GM18505 (cell line): ENCODE measurements around the gene NUP214.
"Not testable (repeated sequence)": the region's sequence is repeated elsewhere in the genome, so short reads cannot be mapped to it uniquely, and the experiment has no call there.

Source experiments
- ATAC-seq: cut with Tn5 transposase; IDR thresholded peaks from one replicate; pipeline ENCODE4 v1.9.1; 2021; ENCODE audit not compliant: unreplicated experiment
- POLR2A ChIP-seq: IDR thresholded peaks from 4 replicates; pipeline ENCODE4 v1.6.1; 2011; ENCODE audit warnings: borderline replicate concordance; ENCODE audit not compliant: insufficient read depth, insufficient read length; ENCODE audit errors: extremely low read depth

Gene NUP214

GRCh38 chr9:131173995-131174394 is 48.6 kb downstream of the NUP214 start:
- no peak for TF ChIP-seq POLR2A
- no peak for ATAC-seq

DNA sequence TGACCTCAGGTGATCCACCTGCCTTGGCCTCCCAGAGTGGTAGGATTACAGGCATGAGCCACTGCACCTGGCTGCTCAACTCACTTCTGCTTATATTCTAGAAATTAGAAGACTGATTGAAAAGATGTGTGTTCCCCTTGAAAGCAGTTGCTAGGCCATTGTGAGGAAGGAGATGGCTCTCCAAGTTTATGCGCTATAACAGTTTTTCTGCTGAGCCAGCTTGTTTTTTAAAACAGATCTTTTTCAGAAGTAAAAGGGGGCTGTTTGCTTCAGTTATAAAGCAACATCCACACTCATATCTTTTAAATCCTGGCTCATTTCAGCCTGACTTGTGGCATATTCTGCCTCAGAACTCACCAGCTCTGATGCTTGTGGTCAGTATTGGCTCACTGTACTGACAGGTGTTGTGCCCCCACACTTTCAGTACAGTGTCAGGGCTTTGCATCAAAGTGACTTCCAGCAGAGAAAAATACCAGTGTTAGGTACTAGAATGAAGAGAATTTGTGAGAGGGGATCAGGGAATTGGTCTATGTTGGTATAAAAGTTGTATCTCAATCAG is 49.4 kb downstream of the NUP214 start:
- no peak for TF ChIP-seq POLR2A
- no peak for ATAC-seq

DNA sequence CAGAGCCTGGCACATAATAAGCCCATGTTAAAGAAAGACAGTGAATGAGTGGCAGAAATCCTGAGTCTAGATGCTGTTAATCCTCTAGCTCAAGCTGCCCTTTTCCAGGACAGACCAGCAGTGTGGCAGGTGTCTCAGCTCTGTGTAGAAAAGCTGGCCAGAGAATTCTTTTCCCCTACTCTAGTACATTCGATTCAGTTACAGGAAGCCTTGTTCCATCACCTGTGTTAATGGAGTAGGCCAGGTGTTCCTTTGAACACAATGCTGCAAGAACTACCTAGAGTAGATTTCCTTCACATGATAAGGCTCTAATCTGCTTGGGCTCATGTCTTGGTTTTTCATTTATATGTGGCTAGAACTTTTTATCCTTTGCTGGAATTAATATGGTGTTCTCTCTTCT is 52.5 kb downstream of the NUP214 start:
- no peak for TF ChIP-seq POLR2A

DNA sequence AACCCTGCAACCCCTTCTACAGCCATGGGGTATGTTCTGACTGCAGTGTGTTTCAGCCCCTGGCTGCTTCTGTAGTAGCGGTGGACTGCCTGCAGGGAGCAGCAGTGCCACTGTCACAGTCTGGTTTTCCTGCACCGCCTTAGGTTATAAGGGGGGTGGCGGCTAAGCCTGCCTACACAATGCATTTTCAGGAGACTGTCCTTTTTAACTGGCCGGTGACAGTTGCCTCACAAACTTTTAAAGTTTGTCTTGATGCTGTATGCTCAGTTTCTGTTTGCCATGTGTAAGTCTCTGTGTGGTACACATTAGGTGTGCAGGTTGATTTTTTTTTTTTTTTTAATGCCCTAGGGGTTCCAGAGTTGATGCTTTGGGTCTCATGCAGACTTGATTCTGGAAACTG is 53.0 kb downstream of the NUP214 start:
- TF ChIP-seq POLR2A, result no peak
- peak; percentile 62 for ATAC-seq

More for the DNA sequence above, 52.5 kb downstream of the NUP214 start:
- ATAC-seq, result no peak

GRCh38 chr9:131178926-131179325 is 53.5 kb downstream of the NUP214 start:
- TF ChIP-seq POLR2A, result no peak
- no peak for ATAC-seq

DNA sequence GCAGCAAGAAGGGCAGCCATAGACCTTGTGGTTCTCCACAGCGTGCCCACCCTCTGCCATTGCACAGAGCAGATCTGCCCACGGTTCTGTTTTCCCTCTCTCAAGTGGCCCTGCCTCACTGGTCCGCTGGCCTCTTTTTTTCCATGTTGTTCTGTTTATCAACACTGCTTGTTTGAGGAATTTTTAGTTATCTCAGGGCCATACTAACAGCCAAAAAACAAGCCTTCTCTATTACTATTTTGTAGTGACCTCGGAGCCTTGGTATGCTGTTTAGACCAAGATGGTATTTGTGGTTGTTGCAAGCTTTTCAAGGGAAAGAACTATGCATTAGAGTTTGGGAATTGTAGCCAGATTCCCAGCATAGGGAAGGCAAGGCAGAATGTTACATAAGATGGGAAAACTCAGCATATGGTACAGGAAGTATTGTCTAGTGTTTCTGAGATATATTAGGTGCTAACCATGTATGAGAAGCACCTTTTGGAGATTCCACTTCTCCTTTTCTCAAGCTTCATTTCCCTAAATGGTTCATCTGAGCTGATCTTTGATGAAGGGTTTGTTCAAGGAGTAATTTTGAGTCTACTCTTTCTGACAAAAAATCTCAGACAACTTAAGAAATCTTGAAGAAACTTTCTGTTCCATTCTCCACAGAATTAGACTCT is 54.3 kb downstream of the NUP214 start:
- ATAC-seq, result no peak
- TF ChIP-seq POLR2A, result no peak

- ATAC-seq, result no peak
- TF ChIP-seq POLR2A, result no peak
Observed at GRCh38 chr9:131180454-131180853, 55.1 kb downstream of the NUP214 start.

GRCh38 chr9:131181091-131181681 is 55.8 kb downstream of the NUP214 start:
- no peak for TF ChIP-seq POLR2A
- ATAC-seq, result no peak

- no peak for TF ChIP-seq POLR2A
- no peak for ATAC-seq
Observed at GRCh38 chr9:131185924-131186323, 60.5 kb downstream of the NUP214 start.

- ATAC-seq, result no peak
- TF ChIP-seq POLR2A, result no peak
Observed at GRCh38 chr9:131186622-131187021, 61.2 kb downstream of the NUP214 start.

GRCh38 chr9:131187957-131188356 is 62.6 kb downstream of the NUP214 start:
- ATAC-seq, result no peak
- TF ChIP-seq POLR2A, result no peak

DNA sequence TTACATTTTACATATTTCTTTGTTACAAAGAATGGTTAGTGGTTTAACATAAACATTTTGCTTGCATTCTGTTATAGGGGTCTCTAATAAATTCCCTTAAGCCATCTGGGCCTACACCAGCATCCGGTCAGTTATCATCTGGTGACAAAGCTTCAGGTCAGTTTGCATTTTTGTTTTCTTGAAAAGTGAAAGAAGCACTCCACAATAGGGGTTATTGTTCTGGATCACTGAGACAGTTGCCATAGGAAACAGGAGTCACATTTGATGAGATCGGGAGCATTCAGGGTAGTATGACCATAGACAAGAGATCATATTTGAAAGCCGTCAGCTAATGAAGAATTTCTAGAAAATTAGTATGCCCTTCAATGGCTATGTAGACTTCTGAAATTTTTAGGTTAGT is 63.6 kb downstream of the NUP214 start:
- no peak for ATAC-seq
- TF ChIP-seq POLR2A, result no peak

GRCh38 chr9:131190191-131190590 is 64.8 kb downstream of the NUP214 start:
- no peak for ATAC-seq
- no peak for TF ChIP-seq POLR2A

- ATAC-seq, result not testable (repeated sequence)
Observed at GRCh38 chr9:131191032-131191431, 65.6 kb downstream of the NUP214 start.
